Measurements from ENCODE around the gene KRTAP2-2.
"Not testable (repeated sequence)": the region's sequence is repeated elsewhere in the genome, so short reads cannot be mapped to it uniquely, and the experiment has no call there.

KRTAP2-2 gene

DNA sequence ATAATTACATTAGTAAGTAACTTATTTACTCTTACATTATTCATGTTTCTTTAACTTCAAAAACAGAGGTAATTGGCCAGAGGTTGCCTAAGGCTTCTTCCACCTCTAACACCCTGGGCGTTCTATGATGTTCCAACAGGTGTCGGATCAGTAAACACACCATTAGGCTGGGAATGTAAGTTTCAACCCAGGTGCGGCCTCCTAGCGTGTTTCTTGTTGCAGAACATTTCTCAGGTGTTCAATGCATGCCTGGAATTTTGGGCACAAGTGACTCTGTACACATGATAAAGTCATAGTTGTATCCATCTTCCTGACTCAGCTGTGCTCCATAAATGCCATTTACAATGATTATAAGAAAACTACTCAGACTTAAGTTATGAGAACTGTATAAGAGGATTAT is 1.0 kb downstream of the KRTAP2-2 start:
- TF ChIP-seq, protein P1, sequence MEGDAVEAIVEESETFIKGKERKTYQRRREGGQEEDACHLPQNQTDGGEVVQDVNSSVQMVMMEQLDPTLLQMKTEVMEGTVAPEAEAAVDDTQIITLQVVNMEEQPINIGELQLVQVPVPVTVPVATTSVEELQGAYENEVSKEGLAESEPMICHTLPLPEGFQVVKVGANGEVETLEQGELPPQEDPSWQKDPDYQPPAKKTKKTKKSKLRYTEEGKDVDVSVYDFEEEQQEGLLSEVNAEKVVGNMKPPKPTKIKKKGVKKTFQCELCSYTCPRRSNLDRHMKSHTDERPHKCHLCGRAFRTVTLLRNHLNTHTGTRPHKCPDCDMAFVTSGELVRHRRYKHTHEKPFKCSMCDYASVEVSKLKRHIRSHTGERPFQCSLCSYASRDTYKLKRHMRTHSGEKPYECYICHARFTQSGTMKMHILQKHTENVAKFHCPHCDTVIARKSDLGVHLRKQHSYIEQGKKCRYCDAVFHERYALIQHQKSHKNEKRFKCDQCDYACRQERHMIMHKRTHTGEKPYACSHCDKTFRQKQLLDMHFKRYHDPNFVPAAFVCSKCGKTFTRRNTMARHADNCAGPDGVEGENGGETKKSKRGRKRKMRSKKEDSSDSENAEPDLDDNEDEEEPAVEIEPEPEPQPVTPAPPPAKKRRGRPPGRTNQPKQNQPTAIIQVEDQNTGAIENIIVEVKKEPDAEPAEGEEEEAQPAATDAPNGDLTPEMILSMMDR (IDR thresholded peaks at IDR 0.05): no peak
- Histone ChIP-seq H3K4me1 (no peaks in the 10 kb centered on the region), H3K27me3 (ENCODE audit: control insufficient read depth, insufficient read depth, low read length) (peaks cover 2% of the 10 kb centered on the region), H3K27ac (no peak overlapping the region), H3K9ac (no peak overlapping the region), H3K4me3 (ENCODE audit: low read depth, low read length) (no peak overlapping the region), H3K79me2 (no peaks in the 10 kb centered on the region), H2AFZ (no peak overlapping the region), H3K4me2 (ENCODE audit: low read length) (no peak overlapping the region), H3K9me3 (ENCODE audit: control insufficient read depth, low read length) (no peaks in the 10 kb centered on the region), H3K36me3 (ENCODE audit: control insufficient read depth, insufficient read depth, low read length) (no peaks in the 10 kb centered on the region)

DNA sequence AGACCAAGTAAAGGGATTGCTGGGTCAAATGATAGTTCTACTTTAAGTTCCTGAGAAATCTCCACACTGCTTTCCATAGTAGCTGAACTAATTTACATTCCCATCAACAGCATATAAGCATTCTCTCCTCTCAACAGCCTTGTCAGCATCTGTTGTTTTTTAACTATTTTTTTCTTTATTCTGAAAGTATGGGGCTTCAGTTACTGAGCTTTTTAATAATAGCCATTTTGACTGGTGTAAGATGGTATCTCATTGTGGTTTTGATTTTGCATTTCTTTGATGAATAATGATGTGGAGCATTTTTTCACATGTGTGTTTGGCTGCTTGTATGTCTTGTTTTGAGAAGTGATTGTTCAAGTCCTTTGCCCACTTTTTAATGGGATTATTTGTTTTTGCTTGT is 2.5 kb downstream of the KRTAP2-2 start:
- Histone ChIP-seq H3K9ac (no peak overlapping the region), H3K4me1 (no peaks in the 10 kb centered on the region), H3K79me2 (no peaks in the 10 kb centered on the region), H3K4me2 (ENCODE audit: low read length) (no peak overlapping the region), H3K27ac (no peak overlapping the region), H2AFZ (no peak overlapping the region), H3K4me3 (ENCODE audit: low read depth, low read length) (no peak overlapping the region), H3K9me3 (ENCODE audit: control insufficient read depth, low read length) (no peaks in the 10 kb centered on the region), H3K27me3 (ENCODE audit: control insufficient read depth, insufficient read depth, low read length) (peaks cover 4% of the 10 kb centered on the region), H3K36me3 (ENCODE audit: control insufficient read depth, insufficient read depth, low read length) (no peaks in the 10 kb centered on the region)
- TF ChIP-seq, protein P1 (IDR thresholded peaks at IDR 0.05): no peak

DNA sequence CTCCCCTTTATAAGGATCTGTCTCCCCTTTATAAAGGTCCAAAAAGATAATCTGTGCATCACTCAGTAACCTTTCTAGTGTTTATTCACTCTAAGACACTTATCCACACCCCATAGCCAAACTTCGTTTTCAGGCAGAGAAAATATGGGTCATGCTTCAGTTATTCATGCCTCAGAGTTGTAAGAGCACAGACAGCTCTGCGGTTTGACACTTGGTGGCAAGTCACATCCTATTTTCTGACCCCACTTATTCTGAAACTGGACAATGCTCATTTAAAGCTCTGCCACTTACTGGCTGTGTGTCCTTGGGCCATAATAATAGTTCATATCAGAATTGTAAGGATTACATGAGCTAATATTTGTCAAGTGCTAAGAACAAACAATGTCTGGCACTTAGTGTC is 5.9 kb downstream of the KRTAP2-2 start:
- no peaks in the 10 kb centered on the region for H3K36me3 ChIP-seq (ENCODE audit: control insufficient read depth, insufficient read depth, low read length)
- no peaks in the 10 kb centered on the region for H3K9me3 ChIP-seq (ENCODE audit: control insufficient read depth, low read length)
- no peak overlapping the region for H2AFZ ChIP-seq
- H3K9ac ChIP-seq: no peak overlapping the region
- no peak overlapping the region for H3K4me3 ChIP-seq (ENCODE audit: low read depth, low read length)
- no peaks in the 10 kb centered on the region for H3K79me2 ChIP-seq
- peaks cover 4% of the 10 kb centered on the region for H3K27me3 ChIP-seq (ENCODE audit: control insufficient read depth, insufficient read depth, low read length)
- no peaks in the 10 kb centered on the region for H3K4me1 ChIP-seq
- H3K4me2 ChIP-seq (ENCODE audit: low read length): no peak overlapping the region
- H3K27ac ChIP-seq: no peak overlapping the region
- TF ChIP-seq, protein P1 (IDR thresholded peaks at IDR 0.05): no peak

DNA sequence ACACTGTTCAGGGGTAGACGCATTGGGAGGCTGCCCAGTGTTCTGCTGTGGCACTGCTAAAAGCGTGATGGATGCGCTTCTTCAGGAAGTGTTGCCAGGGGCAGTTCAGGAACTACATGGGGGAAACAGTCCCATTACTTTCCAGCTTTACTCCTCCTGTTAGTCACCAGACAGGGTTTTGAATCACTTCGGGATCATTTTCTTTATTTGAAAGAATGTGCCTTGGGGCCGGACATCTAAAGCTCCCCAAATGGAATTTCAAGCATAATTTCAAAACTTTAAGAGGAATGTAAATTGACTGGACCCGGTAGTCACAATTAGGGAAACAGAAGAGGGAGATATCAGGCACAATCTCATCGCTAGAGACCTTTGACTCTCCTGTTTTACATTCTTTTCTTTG is 6.6 kb downstream of the KRTAP2-2 start:
- TF ChIP-seq, protein P1 (IDR thresholded peaks at IDR 0.05): no peak
- no peak overlapping the region for H3K4me2 ChIP-seq (ENCODE audit: low read length)
- H3K4me1 ChIP-seq: no peaks in the 10 kb centered on the region
- no peak overlapping the region for H3K4me3 ChIP-seq (ENCODE audit: low read depth, low read length)
- H3K9me3 ChIP-seq (ENCODE audit: control insufficient read depth, low read length): no peaks in the 10 kb centered on the region
- H3K36me3 ChIP-seq (ENCODE audit: control insufficient read depth, insufficient read depth, low read length): no peaks in the 10 kb centered on the region
- H2AFZ ChIP-seq: no peak overlapping the region
- no peak overlapping the region for H3K9ac ChIP-seq
- H3K27ac ChIP-seq: no peak overlapping the region
- peaks cover 4% of the 10 kb centered on the region for H3K27me3 ChIP-seq (ENCODE audit: control insufficient read depth, insufficient read depth, low read length)
- no peaks in the 10 kb centered on the region for H3K79me2 ChIP-seq

DNA sequence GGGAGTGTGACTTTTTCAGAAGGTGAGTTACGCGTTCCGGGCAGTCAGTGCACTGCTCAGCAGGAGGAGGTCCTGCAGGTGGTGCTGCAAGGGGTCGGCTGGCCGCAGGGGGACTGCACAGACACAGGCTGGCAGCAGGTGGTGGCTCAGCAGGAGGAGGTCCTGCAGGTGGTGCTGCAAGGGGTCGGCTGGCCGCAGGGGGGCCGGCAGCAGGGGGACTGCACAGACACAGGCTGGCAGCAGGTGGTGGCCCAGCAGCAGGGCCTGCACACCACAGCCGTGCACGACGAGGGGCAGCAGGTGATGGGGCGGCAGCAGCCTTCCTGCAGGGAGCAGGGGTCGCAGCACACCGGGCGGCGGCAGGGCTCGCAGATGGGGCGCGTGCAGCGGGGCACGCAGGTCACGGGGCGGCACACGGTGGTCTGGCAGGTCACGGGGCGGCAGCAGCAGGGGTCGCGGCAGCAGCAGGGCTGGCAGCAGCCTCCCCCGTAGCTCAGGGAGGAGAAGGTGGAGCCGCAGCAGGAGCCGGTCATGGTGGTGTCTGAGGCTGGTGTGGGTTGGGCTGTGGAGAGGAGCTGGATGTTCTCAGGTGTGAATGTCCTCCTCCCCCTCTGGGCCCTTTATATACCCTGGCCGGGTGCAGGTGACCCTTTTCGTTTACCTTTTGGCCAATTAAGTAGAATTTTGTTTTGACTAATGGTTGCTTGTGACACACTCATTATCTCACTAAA is 8.1 kb downstream of the KRTAP2-2 start, which contains the start of gene KRTAP2-1:
Gene KRTAP2-1 (minus strand): TSS at position 582 of the 731 bp plus-strand sequence. CDS start 49 bp downstream, at position 533.
- not testable (repeated sequence) for H3K79me2 ChIP-seq; H3K9ac ChIP-seq; H3K9me3 ChIP-seq (ENCODE audit: control insufficient read depth, low read length); H3K4me1 ChIP-seq; H3K4me3 ChIP-seq (ENCODE audit: low read depth, low read length); H3K4me2 ChIP-seq (ENCODE audit: low read length); H3K36me3 ChIP-seq (ENCODE audit: control insufficient read depth, insufficient read depth, low read length); H3K27me3 ChIP-seq (ENCODE audit: control insufficient read depth, insufficient read depth, low read length); H3K27ac ChIP-seq; H2AFZ ChIP-seq
